H9 (cell line): Measurements from ENCODE around the gene FBXL20. TPM values are rescaled to one million over a fixed set of nuclear protein-coding genes. Genes with fewer than 3 reads are reported as not detected.

ENCODE experiments used
- DNase-seq: peaks from one replicate; pipeline ENCODE4 v3.0.0-alpha.2; 2017
- H2AFZ ChIP-seq: one replicate; pipeline ENCODE4 v1.6.1; 2013; ENCODE audit warnings: mild to moderate bottlenecking, low read length, control low read depth, moderate library complexity
- H2AK5ac ChIP-seq: 2 replicates; pipeline ENCODE4 v1.6.1; 2013; ENCODE audit warnings: low read length, control low read depth, mixed read lengths; ENCODE audit not compliant: insufficient read length
- H2BK120ac ChIP-seq: one replicate; pipeline ENCODE4 v1.6.1; 2013; ENCODE audit warnings: low read depth, mild to moderate bottlenecking, low read length, control low read depth, inconsistent platforms; ENCODE audit not compliant: poor library complexity, severe bottlenecking
- H2BK12ac ChIP-seq: 2 replicates; pipeline ENCODE4 v1.6.1; 2013; ENCODE audit warnings: low read length, control low read depth, mixed read lengths, low read depth; ENCODE audit not compliant: insufficient read length
- H2BK15ac ChIP-seq: 2 replicates; pipeline ENCODE4 v1.6.1; 2013; ENCODE audit warnings: low read depth, low read length, control low read depth
- H2BK20ac ChIP-seq: one replicate; pipeline ENCODE4 v1.6.1; 2013; ENCODE audit warnings: low read depth, mild to moderate bottlenecking, low read length, control low read depth, inconsistent platforms; ENCODE audit not compliant: poor library complexity, severe bottlenecking
- H2BK5ac ChIP-seq: 2 replicates; pipeline ENCODE4 v1.6.1; 2013; ENCODE audit warnings: low read length, control low read depth, mixed read lengths; ENCODE audit not compliant: insufficient read length
- H3K14ac ChIP-seq: 2 replicates; pipeline ENCODE4 v1.6.1; 2013; ENCODE audit warnings: low read length, control low read depth; ENCODE audit not compliant: insufficient read depth
- H3K18ac ChIP-seq: 2 replicates; pipeline ENCODE4 v1.6.1; 2013; ENCODE audit warnings: low read depth, mild to moderate bottlenecking, mixed read lengths, low read length, control low read depth; ENCODE audit not compliant: insufficient read length
- H3K23ac ChIP-seq: 2 replicates; pipeline ENCODE4 v1.6.1; 2013; ENCODE audit warnings: low read length, control low read depth, mixed read lengths, low read depth; ENCODE audit not compliant: insufficient read length
- H3K23me2 ChIP-seq: 2 replicates; pipeline ENCODE4 v1.6.1; 2013; ENCODE audit warnings: low read depth, mild to moderate bottlenecking, mixed read lengths, low read length, control low read depth; ENCODE audit not compliant: insufficient read length, poor library complexity, severe bottlenecking
- H3K27ac ChIP-seq: 2 replicates; pipeline ENCODE4 v1.5.1; 2013; ENCODE audit warnings: low read length, control low read depth, mixed read lengths, low read depth; ENCODE audit not compliant: insufficient read length
- H3K27me3 ChIP-seq: 2 replicates; pipeline ENCODE4 v1.6.1; 2013; ENCODE audit warnings: low read length, control low read depth, inconsistent platforms; ENCODE audit not compliant: insufficient read depth
- H3K4ac ChIP-seq: 2 replicates; pipeline ENCODE4 v1.6.1; 2013; ENCODE audit warnings: low read depth, mild to moderate bottlenecking, control low read depth, inconsistent platforms, low read length, moderate library complexity
- H3K4me1 ChIP-seq: 2 replicates; pipeline ENCODE4 v1.6.1; 2013; ENCODE audit warnings: low read length, control low read depth, inconsistent platforms; ENCODE audit not compliant: insufficient read depth
- H3K4me2 ChIP-seq: 2 replicates; pipeline ENCODE4 v1.6.1; 2013; ENCODE audit warnings: low read length, control low read depth, mixed read lengths; ENCODE audit not compliant: insufficient read length, insufficient read depth
- H3K56ac ChIP-seq: 2 replicates; pipeline ENCODE4 v1.6.1; 2013; ENCODE audit warnings: low read depth, mild to moderate bottlenecking, mixed read lengths, low read length, control low read depth; ENCODE audit not compliant: insufficient read length
- H3K79me1 ChIP-seq: 2 replicates; pipeline ENCODE4 v1.6.1; 2013; ENCODE audit warnings: low read depth, mild to moderate bottlenecking, moderate library complexity, low read length, control low read depth, inconsistent platforms; ENCODE audit not compliant: insufficient read depth, poor library complexity, severe bottlenecking
- H3K79me2 ChIP-seq: 2 replicates; pipeline ENCODE4 v1.6.1; 2013; ENCODE audit warnings: low read length, control low read depth, inconsistent platforms; ENCODE audit not compliant: insufficient read depth
- H3K9ac ChIP-seq: 2 replicates; pipeline ENCODE4 v1.6.1; 2013; ENCODE audit warnings: low read length, control low read depth, mixed read lengths; ENCODE audit not compliant: insufficient read length; ENCODE audit errors: extremely low read depth
- H3K9me3 ChIP-seq: one replicate; pipeline ENCODE4 v1.6.1; 2013; ENCODE audit warnings: low read depth, low read length, inconsistent platforms; ENCODE audit not compliant: control insufficient read depth
- H3T11ph ChIP-seq: one replicate; pipeline ENCODE4 v1.6.1; 2013; ENCODE audit warnings: mild to moderate bottlenecking, low read length, control low read depth, inconsistent platforms
- H4K20me1 ChIP-seq: one replicate; pipeline ENCODE4 v1.6.1; 2013; ENCODE audit not compliant: control insufficient read depth, insufficient read length, insufficient read depth
- H4K5ac ChIP-seq: 2 replicates; pipeline ENCODE4 v1.6.1; 2013; ENCODE audit warnings: low read depth, mild to moderate bottlenecking, mixed read lengths, low read length, control low read depth; ENCODE audit not compliant: insufficient read length
- H4K8ac ChIP-seq: replicated peaks from 2 replicates; pipeline ENCODE4 v1.6.1; 2013; ENCODE audit warnings: low read length, control low read depth, mixed read lengths, low read depth; ENCODE audit not compliant: insufficient read length
- H4K91ac ChIP-seq: 2 replicates; pipeline ENCODE4 v1.6.1; 2013; ENCODE audit warnings: low read depth, mild to moderate bottlenecking, moderate library complexity, mixed read lengths, low read length, control low read depth; ENCODE audit not compliant: insufficient read length
- H3K27ac Mint-ChIP-seq, 3 experiments: 2 replicates in 2 of 3; 3 replicates in 1 of 3; pipeline ENCODE4 v1.8.0; 2020 to 2021; ENCODE audit warnings: mixed read lengths in 3 of 3, mild to moderate bottlenecking in 1 of 3, moderate library complexity in 1 of 3
- H3K27me3 Mint-ChIP-seq: 2 replicates; pipeline ENCODE4 v1.8.0; 2021; ENCODE audit warnings: low read depth, mild to moderate bottlenecking, moderate library complexity, mixed read lengths
- H3K36me3 Mint-ChIP-seq, 3 experiments: 2 replicates in 2 of 3; 3 replicates in 1 of 3; pipeline ENCODE4 v1.8.0; 2020 to 2021; ENCODE audit warnings: low read depth in 3 of 3, mixed read lengths in 3 of 3; ENCODE audit not compliant: insufficient read depth in 1 of 3
- H3K4me1 Mint-ChIP-seq, 2 experiments: 2 replicates each; pipeline ENCODE4 v1.8.0; 2020; ENCODE audit warnings: mixed read lengths in 2 of 2
- H3K4me3 Mint-ChIP-seq, 2 experiments: 2 replicates in 1 of 2; 3 replicates in 1 of 2; pipeline ENCODE4 v1.8.0; 2020 to 2021; ENCODE audit warnings: mild to moderate bottlenecking in 2 of 2, mixed read lengths in 2 of 2, moderate library complexity in 1 of 2
- H3K9me3 Mint-ChIP-seq, 2 experiments: 2 replicates in 1 of 2; 3 replicates in 1 of 2; pipeline ENCODE4 v1.8.0; 2020; ENCODE audit warnings: mild to moderate bottlenecking in 2 of 2, mixed read lengths in 2 of 2, moderate library complexity in 1 of 2
- CTCF ChIP-seq: fragments of 200-600 bp; sonication (generic); conservative IDR thresholded peaks from 3 replicates; pipeline ENCODE4 v1.8.0; 2021; ENCODE audit warnings: antibody characterized with exemption, mild to moderate bottlenecking
- WGBS: extraction: QIAGEN DNeasy Blood & Tissue Kit; methylation state at CpG from one replicate; pipeline ENCODE4 v1.1.7; 2013; ENCODE audit warnings: missing lambda C conversion rate, low lambda C conversion rate, mixed read lengths; ENCODE audit not compliant: insufficient read length; ENCODE audit errors: extremely low coverage; 5-methylcytosine and 5-hydroxymethylcytosine counted together
- total RNA-seq: library from RNA; stranded (reverse); gene quantifications from 2 replicates; pipeline ENCODE4 v1.2.1, GENCODE V29; 2021

The FBXL20 gene
- total RNA-seq, 1 experiment from 2014 or later, result 18.4 TPM

- Histone ChIP-seq H3K14ac (no peak overlapping the region), H2AFZ (no peak overlapping the region), H2BK12ac (no peak overlapping the region), H3K4me1 (no peaks in the 10 kb centered on the region), H3K56ac (no peak overlapping the region), H3K27me3 (peaks cover 17% of the 10 kb centered on the region; the same call in 1 of the 2 replicates), H2BK20ac (no peak overlapping the region), H2BK5ac (no peak overlapping the region), H3K23ac (no peak overlapping the region), H3T11ph (no peak overlapping the region), H2BK15ac (no peak overlapping the region), H3K4ac (no peak overlapping the region), H3K27ac (no peak overlapping the region), H3K79me1 (no peaks in the 10 kb centered on the region), H4K91ac (no peak overlapping the region), H2BK120ac (no peak overlapping the region), H3K9ac (no peak overlapping the region), H3K23me2 (peaks cover 21% of the 10 kb centered on the region), H4K20me1 (no peaks in the 10 kb centered on the region), H3K4me2 (no peak overlapping the region), H3K18ac (no peak overlapping the region), H4K8ac (no peak overlapping the region), H3K9me3 (no peaks in the 10 kb centered on the region), H3K79me2 (no peaks in the 10 kb centered on the region), H4K5ac (no peak overlapping the region), H2AK5ac (no peak overlapping the region)
- WGBS, result no CpG with 5 or more reads among the region's 2 CpGs
- Mint-ChIP-seq H3K4me1 (peaks cover 28 to 34% of the 10 kb centered on the region in 2 experiments), H3K27me3 (peaks cover 60% of the 10 kb centered on the region), H3K9me3 (no peaks in the 10 kb centered on the region), H3K36me3 (no peaks in the 10 kb centered on the region), H3K4me3 (no peak overlapping the region), H3K27ac (no peak overlapping the region)
- DNase-seq, result no peak
- TF ChIP-seq CTCF, result no peak
Observed at GRCh38 chr17:39227364-39227919, 174.0 kb downstream of the FBXL20 start.
